Right atrium auricular region (tissue), 2 donors: ENCODE data around the gene CFAP73. TPM values are rescaled to one million over a fixed set of nuclear protein-coding genes. Genes with fewer than 3 reads are reported as not detected.

Experiments
- DNase-seq: peaks from one replicate; pipeline ENCODE4 v3.0.0-alpha.2; 2019; ENCODE audit warnings: low spot score
- H3K27ac ChIP-seq, 2 donors: fragments of 200-600 bp; sonication (generic); 1 replicate in 1 of 2; 2 replicates in 1 of 2; pipeline ENCODE4 v1.5.1; 2016 to 2019
- H3K27me3 ChIP-seq, 2 donors: fragments of 200-600 bp; sonication (generic); one replicate each; pipeline versions ENCODE4 v1.5.1 to v1.6.0; 2017 to 2019
- H3K36me3 ChIP-seq: fragments of 200-600 bp; sonication (generic); one replicate; pipeline ENCODE4 v1.5.1; 2016
- H3K4me1 ChIP-seq, 2 donors: fragments of 200-600 bp; sonication (generic); one replicate each; pipeline versions ENCODE4 v1.5.1 to v1.6.0; 2017 to 2019
- H3K4me3 ChIP-seq, 2 donors: fragments of 200-600 bp; sonication (generic); 1 replicate in 1 of 2; 2 replicates in 1 of 2; pipeline ENCODE4 v1.5.1; 2017 to 2019; ENCODE audit warnings: mild to moderate bottlenecking in 1 of 2, moderate library complexity in 1 of 2
- H3K9me3 ChIP-seq, 2 donors: fragments of 200-600 bp; sonication (generic); one replicate each; pipeline ENCODE4 v1.5.1; 2019
- CTCF ChIP-seq, 2 donors: fragments of 200-600 bp; sonication (generic); IDR thresholded peaks; one replicate each; pipeline ENCODE4 v1.5.1; 2019; ENCODE audit warnings: antibody characterized with exemption in 2 of 2
- total RNA-seq, 2 donors: library from RNA; depleted of rRNA; stranded (reverse); fragments of >200 nt; gene quantifications; one replicate each; pipeline ENCODE4 v1.1.0, GENCODE V29; 2016

CFAP73 gene
- total RNA-seq, 2 donors from 2014 or later = not detected

- Histone ChIP-seq H3K36me3 (peaks cover 11% of the 10 kb centered on the region), H3K27me3 (no peaks in the 10 kb centered on the region), H3K9me3 (no peaks in the 10 kb centered on the region), H3K27ac (no peak overlapping the region), H3K4me1 (peaks cover 0 to 23% of the 10 kb centered on the region in 2 donors), H3K4me3 (no peak overlapping the region)
- no peak for DNase-seq
- no peak for TF ChIP-seq CTCF (IDR thresholded peaks at IDR 0.05)
Observed at GRCh38 chr12:113191227-113191626, 41.7 kb downstream of the CFAP73 start.

- TF ChIP-seq CTCF (IDR thresholded peaks at IDR 0.05) = no peak
- Histone ChIP-seq H3K9me3 (no peaks in the 10 kb centered on the region), H3K4me1 (peaks cover 0 to 17% of the 10 kb centered on the region in 2 donors), H3K27me3 (no peaks in the 10 kb centered on the region), H3K4me3 (no peak overlapping the region), H3K27ac (peak overlapping the region in 1 of 2 donors; percentile 55), H3K36me3 (peaks cover 11% of the 10 kb centered on the region)
- DNase-seq = no peak
Observed at GRCh38 chr12:113194971-113195391, 45.5 kb downstream of the CFAP73 start.

- Histone ChIP-seq H3K27me3 (no peaks in the 10 kb centered on the region), H3K9me3 (no peaks in the 10 kb centered on the region), H3K4me3 (no peak overlapping the region), H3K27ac (no peak overlapping the region), H3K36me3 (peaks cover 11% of the 10 kb centered on the region), H3K4me1 (peaks cover 0 to 17% of the 10 kb centered on the region in 2 donors)
- DNase-seq = no peak
- TF ChIP-seq CTCF (IDR thresholded peaks at IDR 0.05) = no peak
Observed at GRCh38 chr12:113195598-113195997, 46.1 kb downstream of the CFAP73 start.

GRCh38 chr12:113196582-113196981 lies 47.1 kb downstream of the CFAP73 start:
- DNase-seq = no peak
- TF ChIP-seq CTCF (IDR thresholded peaks at IDR 0.05) = no peak
- peaks cover 0 to 17% of the 10 kb centered on the region in 2 donors for H3K4me1 ChIP-seq
- no peaks in the 10 kb centered on the region for H3K27me3 ChIP-seq
- H3K4me3 ChIP-seq = no peak overlapping the region
- no peak overlapping the region for H3K27ac ChIP-seq
- H3K9me3 ChIP-seq = no peaks in the 10 kb centered on the region
- H3K36me3 ChIP-seq = peaks cover 6% of the 10 kb centered on the region

GRCh38 chr12:113196990-113197389 lies 47.5 kb downstream of the CFAP73 start:
- Histone ChIP-seq H3K9me3 (no peaks in the 10 kb centered on the region), H3K4me3 (no peak overlapping the region), H3K27me3 (no peaks in the 10 kb centered on the region), H3K4me1 (peaks cover 0 to 17% of the 10 kb centered on the region in 2 donors), H3K27ac (no peak overlapping the region), H3K36me3 (peaks cover 2% of the 10 kb centered on the region)
- TF ChIP-seq CTCF (IDR thresholded peaks at IDR 0.05) = peak; percentile 47 to 76
- peak; percentile 82 for DNase-seq

GRCh38 chr12:113197518-113198077 lies 48.1 kb downstream of the CFAP73 start:
- Histone ChIP-seq H3K4me1 (peaks cover 0 to 17% of the 10 kb centered on the region in 2 donors), H3K9me3 (no peaks in the 10 kb centered on the region), H3K4me3 (no peak overlapping the region), H3K27me3 (no peaks in the 10 kb centered on the region), H3K27ac (no peak overlapping the region), H3K36me3 (no peaks in the 10 kb centered on the region)
- TF ChIP-seq CTCF (IDR thresholded peaks at IDR 0.05) = no peak
- DNase-seq = no peak
